GM21515 (cell line): ENCODE measurements around the gene SEMA3E.
"Not testable (repeated sequence)": the region's sequence is repeated elsewhere in the genome, so short reads cannot be mapped to it uniquely, and the experiment has no call there.

Experiments used
- ATAC-seq: cut with Tn5 transposase; IDR thresholded peaks from one replicate; pipeline ENCODE4 v1.9.1; 2021; ENCODE audit not compliant: unreplicated experiment

Gene SEMA3E

GRCh38 chr7:83648464-83649241, at the start of gene SEMA3E:
TSS of gene SEMA3E (minus strand) at chr7:83649139.
- no peak for ATAC-seq

DNA sequence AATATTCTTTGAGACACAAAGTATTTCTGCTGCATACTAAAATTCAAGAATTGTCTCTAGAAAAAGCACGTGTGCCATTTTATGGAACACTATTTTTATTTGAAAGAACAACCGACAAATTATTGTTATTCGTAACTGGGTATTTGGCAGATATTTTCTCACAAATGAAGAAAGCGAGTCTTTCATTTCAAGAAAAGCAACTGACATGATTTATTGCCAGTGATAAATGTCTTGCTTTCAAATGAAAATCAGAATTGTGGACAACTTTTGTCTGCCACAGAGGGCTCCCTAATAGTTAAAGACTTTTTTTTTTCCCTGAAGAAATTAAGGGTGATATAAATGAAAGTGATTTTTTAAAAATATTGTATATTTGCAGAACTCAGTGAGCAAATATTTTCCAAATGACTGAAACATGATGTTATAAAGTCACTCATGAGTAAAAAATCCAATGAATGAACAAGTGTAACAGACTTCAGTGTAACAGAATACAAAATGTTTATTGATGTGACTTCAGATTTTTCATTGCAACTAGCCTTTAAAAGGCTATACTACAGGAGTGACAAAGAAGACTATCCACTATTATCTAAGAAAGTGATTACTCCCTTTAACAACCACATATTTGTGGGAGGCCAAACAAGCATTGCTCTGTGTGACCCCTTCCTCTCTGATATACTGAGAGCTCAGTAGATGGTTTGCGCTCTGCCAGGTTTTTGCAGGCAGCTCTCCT, 49.0 kb upstream of the SEMA3E start:
- ATAC-seq: no peak

DNA sequence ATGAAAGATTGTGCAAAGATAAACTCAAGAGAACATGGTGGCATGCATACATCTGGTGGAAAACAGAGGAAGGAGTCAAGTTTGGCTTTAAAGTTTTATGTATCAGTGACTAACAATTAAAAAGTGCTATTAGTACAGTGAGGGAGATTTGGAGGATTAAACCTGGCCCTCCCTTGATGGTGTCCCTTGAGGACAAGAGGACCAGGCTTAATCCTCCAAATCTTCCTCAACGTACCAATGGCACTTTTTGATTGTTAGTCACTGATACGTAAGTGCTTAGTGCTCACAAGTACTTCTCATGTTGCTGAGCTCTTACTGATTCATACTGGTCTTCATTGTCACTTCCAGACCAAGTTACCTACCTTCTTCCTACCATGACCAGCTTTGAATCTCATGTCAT, 47.2 kb upstream of the SEMA3E start:
- ATAC-seq: no peak

GRCh38 chr7:83695128-83695960, 46.4 kb upstream of the SEMA3E start:
- ATAC-seq: no peak

- ATAC-seq: no peak
Measured at GRCh38 chr7:83693256-83693655, 44.3 kb upstream of the SEMA3E start.

GRCh38 chr7:83691095-83691494, 42.2 kb upstream of the SEMA3E start:
- no peak for ATAC-seq

DNA sequence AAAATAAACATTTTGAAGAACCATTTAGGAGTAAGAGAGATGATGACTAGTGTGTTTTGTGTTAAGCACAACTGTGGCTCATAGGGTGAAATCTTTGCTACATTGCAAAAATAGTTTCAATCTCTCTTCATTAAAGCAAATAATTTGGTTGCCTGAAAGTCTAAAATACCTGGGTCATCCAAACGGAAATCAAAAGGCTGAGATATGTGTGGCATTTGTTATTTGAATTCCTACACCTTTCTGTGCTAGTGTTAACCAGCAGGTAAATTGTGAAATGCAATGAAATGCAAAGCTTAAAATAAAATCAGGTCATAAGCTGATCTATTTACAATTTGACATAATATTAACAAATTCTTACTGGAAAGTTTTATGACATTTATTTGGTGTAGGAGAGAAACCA, 40.9 kb upstream of the SEMA3E start:
- no peak for ATAC-seq

GRCh38 chr7:83686416-83686815, 37.5 kb upstream of the SEMA3E start:
- ATAC-seq: no peak

GRCh38 chr7:83684928-83685327, 36.0 kb upstream of the SEMA3E start:
- no peak for ATAC-seq

- ATAC-seq: no peak
Measured at GRCh38 chr7:83681200-83681778, 32.4 kb upstream of the SEMA3E start.

- ATAC-seq: no peak
Measured at GRCh38 chr7:83677180-83677866, 28.4 kb upstream of the SEMA3E start.

DNA sequence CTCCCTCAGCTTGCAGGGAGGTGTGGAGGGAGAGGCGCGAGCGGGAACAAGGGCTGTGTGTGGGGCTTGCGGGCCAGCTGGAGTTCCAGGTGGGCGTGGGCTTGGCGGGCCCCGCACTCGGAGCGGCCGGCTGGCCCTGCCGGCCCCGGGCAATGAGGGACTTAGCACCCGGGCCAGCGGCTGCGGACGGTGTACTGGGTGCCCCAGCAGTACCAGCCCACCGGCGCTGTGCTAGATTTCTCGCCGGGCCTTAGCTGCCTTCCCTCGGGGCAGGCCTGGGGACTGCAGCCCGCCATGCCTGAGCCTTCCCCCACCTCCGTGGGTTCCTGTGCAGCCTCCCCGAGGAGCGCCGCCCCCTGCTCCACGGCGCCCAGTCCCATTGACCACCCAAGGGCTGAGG, 24.4 kb upstream of the SEMA3E start:
- ATAC-seq: not testable (repeated sequence)

GRCh38 chr7:83672157-83672556, 23.2 kb upstream of the SEMA3E start:
- ATAC-seq: no peak

GRCh38 chr7:83663131-83663530, 14.2 kb upstream of the SEMA3E start:
- ATAC-seq: no peak

GRCh38 chr7:83658126-83658525, 9.2 kb upstream of the SEMA3E start:
- ATAC-seq: no peak

DNA sequence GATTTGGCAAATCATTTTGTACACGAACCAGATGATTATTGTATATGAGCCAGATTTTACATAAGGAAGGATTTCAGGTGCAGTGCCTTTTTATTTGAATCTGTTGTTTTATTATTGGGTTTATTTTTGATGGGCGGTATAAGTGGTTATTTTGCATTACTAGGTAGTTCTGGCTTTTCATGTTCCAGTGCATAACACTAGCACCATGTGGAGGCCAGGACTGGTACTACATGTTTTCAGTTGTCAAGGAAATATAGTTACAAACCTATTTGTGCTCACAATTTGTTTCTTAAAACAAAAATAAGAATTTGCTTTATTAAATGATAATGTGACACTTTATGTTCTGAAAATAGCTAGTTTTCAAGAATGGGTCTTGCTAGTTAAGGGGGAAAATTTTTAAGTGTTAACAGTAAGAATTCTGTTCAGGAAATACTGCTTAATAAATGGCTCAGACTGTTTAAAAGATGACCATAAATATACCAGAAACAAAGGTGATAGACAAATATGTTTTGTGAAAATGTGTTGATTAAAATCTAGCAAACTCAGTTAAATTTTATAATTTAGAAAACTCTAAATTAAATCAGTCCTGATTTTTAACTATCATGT, 7.1 kb upstream of the SEMA3E start:
- peak; percentile 68 for ATAC-seq

DNA sequence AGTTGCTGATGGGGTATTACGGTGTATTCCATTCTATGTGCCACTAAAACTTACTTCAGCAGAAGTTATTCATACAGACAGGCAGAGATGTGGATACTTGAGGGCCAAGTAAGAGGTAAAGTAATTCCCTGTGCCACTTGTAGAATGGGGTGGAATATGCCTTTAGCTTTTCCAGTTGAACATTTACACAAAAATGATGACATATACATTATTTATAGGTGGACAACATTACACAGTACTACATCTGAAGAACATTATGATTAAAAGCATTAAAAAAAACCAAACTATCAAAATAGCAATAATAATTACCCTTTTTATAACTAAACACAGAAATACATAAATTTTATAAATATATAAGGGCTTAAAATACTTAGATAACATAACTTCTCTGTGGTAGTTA, 3.5 kb upstream of the SEMA3E start:
- ATAC-seq: no peak

GRCh38 chr7:83649701-83650100, 762 bp upstream of the SEMA3E start:
- ATAC-seq: no peak

- ATAC-seq: no peak
Measured at GRCh38 chr7:83646027-83646426, 2.9 kb downstream of the SEMA3E start.

DNA sequence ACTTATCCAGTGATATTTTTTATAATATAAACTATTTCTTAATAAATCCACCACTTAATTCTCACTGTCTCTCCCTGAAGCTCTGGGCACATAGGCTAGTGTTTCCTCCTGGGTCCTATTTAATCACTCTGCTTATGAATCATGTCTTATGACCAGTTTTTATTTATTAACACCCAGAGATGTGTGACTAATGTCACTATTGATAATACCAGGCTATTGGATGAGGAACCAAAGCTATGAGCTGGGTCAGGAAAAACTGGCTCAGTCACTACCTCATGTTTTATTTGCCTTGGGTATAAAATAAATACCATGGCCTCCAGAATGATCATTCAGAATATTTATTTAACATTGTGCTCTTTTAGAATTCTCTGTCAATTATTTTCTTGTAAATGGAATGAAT, 5.2 kb downstream of the SEMA3E start:
- ATAC-seq: no peak
